MCF 10A (cell line): Measurements from ENCODE around the gene ARF1. TPM values are rescaled to one million over a fixed set of nuclear protein-coding genes. Genes with fewer than 3 reads are reported as not detected.

Experiments used
- BruUV-seq: library from RNA; stranded (reverse); fragments of 400-500 nt; replicated peaks from 2 replicates; lab custom pipeline; 2021; lab: Mats Ljungman, UMichigan
- CTCF ChIA-PET: fragments of 300-600 bp; sonication (Branson Sonifier 250); formaldehyde crosslinking; extraction: SDS; loops from one replicate; lab custom pipeline; 2021; ENCODE audit warnings: antibody characterized with exemption, inconsistent platforms; lab: Yijun Ruan, JAX
- POLR2A ChIA-PET: fragments of 300-600, 350-650 bp; sonication (Branson Sonifier 250); formaldehyde crosslinking; extraction: SDS; loops from one replicate; lab custom pipeline; 2020; ENCODE audit warnings: antibody characterized with exemption, inconsistent platforms; lab: Yijun Ruan, JAX
- DNase-seq: peaks from one replicate; pipeline ENCODE4 v3.0.0-alpha.2; 2018; ENCODE audit not compliant: unreplicated experiment
- H3K27ac Mint-ChIP-seq: one replicate; pipeline ENCODE4 v1.8.0; 2022; ENCODE audit warnings: mild to moderate bottlenecking, low read depth, mixed read lengths; ENCODE audit not compliant: unreplicated experiment
- H3K27me3 Mint-ChIP-seq: one replicate; pipeline ENCODE4 v1.8.0; 2022; ENCODE audit warnings: mixed read lengths; ENCODE audit not compliant: insufficient read depth, unreplicated experiment
- H3K36me3 Mint-ChIP-seq: one replicate; pipeline ENCODE4 v1.8.0; 2022; ENCODE audit warnings: mild to moderate bottlenecking, moderate library complexity, mixed read lengths; ENCODE audit not compliant: insufficient read depth, unreplicated experiment
- H3K4me1 Mint-ChIP-seq: one replicate; pipeline ENCODE4 v1.8.0; 2022; ENCODE audit warnings: mixed read lengths; ENCODE audit not compliant: insufficient read depth, unreplicated experiment
- H3K4me3 Mint-ChIP-seq: one replicate; pipeline ENCODE4 v1.8.0; 2022; ENCODE audit warnings: mild to moderate bottlenecking, moderate library complexity, mixed read lengths; ENCODE audit not compliant: unreplicated experiment
- H3K9me3 Mint-ChIP-seq: one replicate; pipeline ENCODE4 v1.8.0; 2022; ENCODE audit warnings: mixed read lengths; ENCODE audit not compliant: unreplicated experiment
- CTCF ChIP-seq: fragments of 200-600 bp; IDR thresholded peaks from one replicate; pipeline ENCODE4 v1.8.0; 2022; ENCODE audit warnings: antibody characterized with exemption, mild to moderate bottlenecking; ENCODE audit not compliant: unreplicated experiment
- intact Hi-C: fragments of 100-400 bp; cut with micrococcal nuclease; formaldehyde crosslinking; loops from 2 replicates; pipeline ENCODE4 v1.14.1; 2022
- total RNA-seq: library from RNA; stranded (reverse); gene quantifications from 2 replicates; pipeline ENCODE4 v1.2.3, GENCODE V29; 2022

ARF1 gene
- total RNA-seq, 1 experiment from 2014 or later: 870 TPM

GRCh38 chr1:228107636-228108035, 25.1 kb downstream of the ARF1 start:
- Mint-ChIP-seq H3K36me3 (peaks cover 30% of the 10 kb centered on the region), H3K9me3 (no peaks in the 10 kb centered on the region), H3K4me1 (peaks cover 15% of the 10 kb centered on the region), H3K27me3 (no peaks in the 10 kb centered on the region), H3K4me3 (peak overlapping the region; percentile 95), H3K27ac (peak overlapping the region; percentile 92)
- intact Hi-C loops: loop anchor here (2.0 to 10.0 kb wide), 2 partner anchors 59 to 623 kb away; no protein-coding TSS in a partner anchor
- POLR2A ChIA-PET: interaction anchor here (4.0 to 10.8 kb wide), 3 partner anchors 14 to 59 kb away, joined by 42 to 128 read pairs (median 84); partner anchors contain the start of genes ARF1 and IBA57
- BruUV-seq: no TSS peak
- no peak for DNase-seq
- CTCF ChIA-PET: interaction anchor here (0.5 to 3.9 kb wide), 6 partner anchors 20 to 1699 kb away, joined by 3 to 24 read pairs (median 5); partner anchors contain the start of genes IBA57 and PARP1
- TF ChIP-seq CTCF: no peak

- no TSS peak for BruUV-seq
- peaks cover 26% of the 10 kb centered on the region for H3K36me3 Mint-ChIP-seq
- CTCF ChIA-PET: interaction anchor here (0.5 to 3.9 kb wide), 9 partner anchors 16 to 1700 kb away, joined by 3 to 26 read pairs (median 5); partner anchors contain the start of gene PARP1
Observed at GRCh38 chr1:228108055-228108690, 25.7 kb downstream of the ARF1 start.

GRCh38 chr1:228108742-228109072, 26.2 kb downstream of the ARF1 start:
- H3K27ac Mint-ChIP-seq: peak overlapping the region; percentile 92
- BruUV-seq: no TSS peak
- no peak for TF ChIP-seq CTCF
- POLR2A ChIA-PET: interaction anchor here (0.6 to 10.8 kb wide), 17 partner anchors 13 to 490 kb away, joined by 3 to 128 read pairs (median 6); partner anchors contain the start of genes ARF1, GUK1 and IBA57
- H3K4me1 Mint-ChIP-seq: peaks cover 15% of the 10 kb centered on the region
- H3K9me3 Mint-ChIP-seq: no peaks in the 10 kb centered on the region
- peaks cover 21% of the 10 kb centered on the region for H3K36me3 Mint-ChIP-seq
- H3K27me3 Mint-ChIP-seq: no peaks in the 10 kb centered on the region
- peak overlapping the region; percentile 95 for H3K4me3 Mint-ChIP-seq
- intact Hi-C loops: loop anchor here (1.0 to 10.0 kb wide), 3 partner anchors 32 to 624 kb away; partner anchors contain the start of gene GUK1
- CTCF ChIA-PET: interaction anchor here (0.8 to 3.9 kb wide), 7 partner anchors 16 to 110 kb away, joined by 3 to 26 read pairs (median 6); no protein-coding TSS in a partner anchor
- no peak for DNase-seq

More at GRCh38 chr1:228108055-228108690, 25.7 kb downstream of the ARF1 start:
- no peaks in the 10 kb centered on the region for H3K27me3 Mint-ChIP-seq
- POLR2A ChIA-PET: interaction anchor here (0.6 to 10.8 kb wide), 17 partner anchors 13 to 490 kb away, joined by 3 to 128 read pairs (median 6); partner anchors contain the start of genes ARF1, GUK1 and IBA57
- H3K4me1 Mint-ChIP-seq: peaks cover 15% of the 10 kb centered on the region
- H3K27ac Mint-ChIP-seq: peak overlapping the region; percentile 92
- intact Hi-C loops: loop anchor here (2.0 to 10.0 kb wide), 2 partner anchors 59 to 623 kb away; no protein-coding TSS in a partner anchor
- DNase-seq: no peak
- peak overlapping the region; percentile 95 for H3K4me3 Mint-ChIP-seq
- no peaks in the 10 kb centered on the region for H3K9me3 Mint-ChIP-seq
- TF ChIP-seq CTCF: no peak
